HG03095 (cell line): ENCODE results near the gene SWAP70.
"Not testable (repeated sequence)": the region's sequence is repeated elsewhere in the genome, so short reads cannot be mapped to it uniquely, and the experiment has no call there.

Experiments used
- ATAC-seq: cut with Tn5 transposase; IDR thresholded peaks from one replicate; pipeline ENCODE4 v1.9.1; 2021; ENCODE audit warnings: moderate library complexity; ENCODE audit not compliant: unreplicated experiment

SWAP70 gene

DNA sequence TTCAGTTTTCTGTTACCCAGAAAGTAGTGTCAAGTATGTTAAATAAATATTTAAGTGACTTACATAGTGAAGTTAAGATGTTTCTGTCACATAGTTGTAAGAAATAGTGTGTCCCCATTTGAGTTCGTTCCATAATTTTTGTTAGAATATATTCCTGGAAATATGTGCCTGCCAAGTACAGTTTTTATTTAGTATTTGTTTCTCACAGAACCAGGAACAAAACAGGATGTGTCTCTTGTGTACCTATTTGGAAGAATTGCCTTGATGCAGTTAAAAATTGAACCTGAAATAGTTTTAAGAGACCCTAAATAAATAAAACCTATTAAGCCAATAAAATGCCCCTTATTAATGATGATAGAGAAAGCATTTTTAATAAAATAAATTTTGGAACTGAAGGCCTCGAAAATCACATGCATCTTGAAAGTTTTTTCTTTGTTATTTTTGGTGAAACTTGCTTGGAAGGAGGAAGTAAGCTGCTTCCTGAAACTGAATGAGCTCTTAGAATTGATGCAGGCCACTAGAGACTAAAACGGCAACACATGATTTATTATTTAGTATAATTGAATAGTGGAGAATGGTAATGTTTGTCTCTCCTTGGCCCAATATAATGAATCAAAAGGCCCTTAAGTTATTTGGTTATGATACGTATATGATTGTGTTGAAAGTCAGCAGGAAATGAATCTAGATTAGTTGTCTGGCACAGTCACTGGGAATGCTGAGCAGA is 55.9 kb downstream of the SWAP70 start:
- no peak for ATAC-seq

DNA sequence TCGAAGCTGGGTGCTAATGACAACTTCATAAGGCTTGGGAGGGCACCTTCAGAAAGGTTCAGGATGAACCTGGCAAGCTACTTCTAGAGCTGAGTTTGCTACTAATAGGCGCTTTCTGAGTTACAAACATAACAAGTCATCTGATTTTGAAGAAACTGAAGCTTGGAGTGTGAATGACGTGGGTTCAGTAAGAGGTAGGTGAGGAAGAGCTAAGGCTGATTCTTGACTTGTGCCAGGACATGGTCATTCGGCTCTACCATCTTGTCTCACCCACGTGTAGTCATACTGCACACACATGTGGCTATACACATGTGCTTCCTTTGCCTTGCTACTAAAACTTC is 56.4 kb downstream of the SWAP70 start:
- no peak for ATAC-seq

DNA sequence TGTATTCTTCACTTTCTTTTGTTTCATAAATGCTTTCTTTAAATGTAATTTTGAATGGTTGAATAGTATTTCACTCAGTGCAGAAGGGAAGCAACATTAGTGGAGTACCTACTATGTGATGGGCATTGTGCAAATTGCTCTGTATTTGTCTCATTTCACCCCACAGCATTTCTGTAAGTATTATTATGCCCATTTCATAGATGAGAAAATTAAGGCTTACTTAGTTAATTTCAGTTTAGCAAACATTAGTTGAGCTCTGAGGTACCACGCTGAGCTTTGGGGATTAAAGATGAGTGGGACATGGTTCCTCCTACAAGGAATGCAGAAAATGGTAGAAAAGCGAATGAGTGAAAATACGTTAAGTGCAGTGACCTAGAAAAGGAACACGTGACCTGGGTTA is 58.1 kb downstream of the SWAP70 start:
- no peak for ATAC-seq

DNA sequence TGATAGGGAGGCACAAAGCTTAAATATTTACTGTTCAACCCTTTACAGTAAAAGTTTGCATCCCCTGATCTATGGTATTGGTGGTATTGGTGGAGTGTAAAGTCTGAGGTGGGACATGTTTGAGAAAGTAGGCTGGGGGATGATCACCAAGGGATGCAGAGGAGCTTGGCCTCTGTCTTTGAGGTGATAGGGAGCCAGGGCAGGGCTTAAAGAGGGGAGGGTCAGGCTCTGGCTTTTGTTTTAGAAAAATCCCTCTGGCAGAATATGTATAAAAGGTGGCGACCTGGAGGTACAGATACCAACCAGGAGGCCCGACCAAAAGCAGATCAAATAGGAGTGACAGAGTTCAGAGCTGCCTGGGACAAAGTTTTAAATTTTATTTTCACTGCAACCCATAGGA is 59.0 kb downstream of the SWAP70 start:
- no peak for ATAC-seq

DNA sequence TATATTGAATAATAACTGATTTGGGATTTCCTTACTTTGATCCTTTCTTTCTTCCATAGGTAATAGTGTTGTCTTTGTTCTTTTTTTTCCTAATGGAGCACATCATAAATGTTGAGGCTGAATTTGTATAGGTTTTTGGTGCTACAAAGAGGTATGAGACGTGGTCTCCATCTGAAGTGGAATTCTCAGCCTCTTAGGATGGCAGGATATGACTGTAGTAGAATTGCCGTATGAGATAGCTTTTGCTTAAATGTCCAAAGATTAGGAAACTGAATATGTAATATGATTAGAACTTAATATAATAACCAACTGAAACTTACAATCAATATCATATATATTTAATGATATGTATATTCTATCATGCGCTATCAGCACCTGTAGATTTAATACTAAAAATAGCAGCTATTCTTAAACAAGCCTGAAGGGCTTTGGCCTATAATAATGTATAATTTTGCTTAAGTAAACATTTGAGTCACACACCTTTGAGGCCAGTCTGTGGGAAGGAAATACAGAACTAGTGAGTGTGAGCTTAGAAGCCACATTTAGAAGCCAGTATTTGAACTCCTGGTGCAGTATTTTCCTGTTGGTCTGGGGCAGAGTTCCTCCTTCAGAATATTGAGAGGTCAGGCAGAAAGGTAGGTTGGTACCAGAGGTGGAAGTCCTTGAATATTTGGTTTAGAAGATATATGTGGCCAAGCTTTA is 62.6 kb downstream of the SWAP70 start:
- no peak for ATAC-seq

DNA sequence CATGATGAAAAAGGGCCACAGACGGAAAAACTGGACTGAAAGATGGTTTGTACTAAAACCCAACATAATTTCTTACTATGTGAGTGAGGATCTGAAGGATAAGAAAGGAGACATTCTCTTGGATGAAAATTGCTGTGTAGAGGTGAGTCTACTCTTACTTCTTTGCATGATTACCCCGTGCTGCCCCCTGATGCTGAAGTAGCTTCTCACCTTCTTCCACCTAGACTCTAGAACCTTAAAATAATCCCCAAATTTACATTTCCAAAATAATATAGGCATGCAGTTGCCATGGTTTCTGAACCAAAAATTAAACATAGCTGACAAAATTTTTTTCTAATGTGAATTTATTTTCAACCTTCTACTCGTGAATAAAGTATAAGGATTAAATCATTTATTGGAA is 64.2 kb downstream of the SWAP70 start:
- no peak for ATAC-seq

DNA sequence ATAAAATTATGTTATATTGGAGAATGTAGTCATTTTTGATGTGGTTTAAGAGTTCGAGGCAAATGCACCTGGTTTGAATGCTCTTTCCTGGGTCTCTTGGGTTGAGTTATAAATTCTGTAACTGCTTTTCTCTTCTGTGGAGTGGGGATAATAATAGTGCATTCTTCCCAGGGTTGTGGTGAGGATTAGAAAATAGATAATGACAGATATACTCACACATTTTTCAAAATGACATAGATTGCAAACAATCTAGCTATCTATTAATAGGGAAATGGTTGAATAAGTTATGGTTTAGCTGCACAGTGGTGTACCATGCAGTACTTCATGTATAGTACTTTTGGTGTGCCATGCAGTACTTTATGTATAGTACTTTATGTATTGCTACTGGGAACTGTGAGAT is 67.4 kb downstream of the SWAP70 start:
- no peak for ATAC-seq

DNA sequence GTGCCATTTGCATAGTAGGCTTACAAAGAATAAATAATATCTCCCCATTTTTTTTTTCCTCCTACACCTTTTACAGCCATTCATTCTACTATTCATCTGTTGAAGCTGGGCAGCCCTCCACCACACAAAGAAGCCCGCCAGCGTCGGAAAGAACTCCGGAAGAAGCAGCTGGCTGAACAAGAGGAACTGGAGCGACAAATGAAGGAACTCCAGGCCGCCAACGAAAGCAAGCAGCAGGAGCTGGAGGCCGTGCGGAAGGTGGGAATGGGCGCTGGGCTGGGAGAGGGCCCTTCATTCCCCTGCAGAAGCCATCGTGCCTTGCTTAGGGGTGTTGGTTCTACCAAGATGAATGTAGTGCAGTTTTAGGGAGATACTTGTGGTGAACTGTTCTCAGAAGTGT is 68.6 kb downstream of the SWAP70 start:
- no peak for ATAC-seq

DNA sequence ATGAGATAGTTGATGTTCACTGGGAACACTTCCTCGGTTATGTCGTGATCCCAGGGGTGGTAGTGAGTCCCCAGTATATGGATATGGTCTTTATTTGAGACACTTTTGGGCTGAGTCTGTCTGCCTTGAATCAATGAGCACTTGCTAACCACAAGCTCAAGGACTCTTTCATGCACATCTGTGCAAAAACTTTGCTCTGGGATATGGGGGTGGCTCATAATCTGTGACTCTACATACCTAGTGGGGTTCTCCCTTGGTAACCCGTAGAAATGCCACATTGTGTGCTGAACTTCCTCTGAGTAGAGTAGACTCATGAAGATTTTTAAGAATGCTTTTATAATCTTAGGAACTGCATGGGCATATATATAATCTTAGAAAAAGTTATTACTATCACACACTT is 69.3 kb downstream of the SWAP70 start:
- no peak for ATAC-seq

DNA sequence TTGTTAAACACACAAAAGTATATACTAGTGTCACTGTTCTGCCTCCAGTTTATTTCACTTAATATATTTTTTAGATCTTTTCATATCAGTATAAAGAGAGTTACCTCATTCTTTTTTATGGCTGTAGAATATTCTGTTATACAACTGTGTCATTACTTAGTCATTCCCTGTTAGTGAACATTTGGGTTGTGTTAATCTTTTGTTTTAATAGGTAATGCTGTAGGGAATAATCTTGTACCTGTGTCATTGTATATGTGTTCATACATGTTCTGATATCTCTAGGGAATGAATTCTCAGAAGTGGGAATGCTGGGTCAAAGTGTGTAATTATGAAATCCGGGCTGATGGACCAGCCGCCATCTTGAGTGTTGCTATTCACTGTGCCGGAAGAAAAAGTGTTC is 71.4 kb downstream of the SWAP70 start:
- ATAC-seq = no peak

DNA sequence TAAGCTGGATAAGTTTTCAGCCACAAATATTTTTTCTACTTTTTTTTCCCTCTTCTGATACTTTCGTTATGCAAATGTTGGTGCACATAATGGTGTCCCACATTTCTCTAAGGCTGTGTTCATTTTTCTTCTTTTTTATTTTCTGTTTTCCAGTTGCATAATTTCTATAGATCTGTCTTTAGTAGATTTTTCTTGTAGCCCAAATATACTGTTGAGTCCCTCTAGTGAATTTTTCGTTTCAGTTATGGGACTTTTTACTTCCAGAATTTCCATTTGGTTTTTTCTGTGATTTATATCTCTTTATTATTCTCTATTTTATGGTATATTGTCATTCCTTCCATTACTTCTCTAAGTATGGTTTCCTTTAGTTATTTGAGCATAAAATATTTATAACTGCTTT is 72.0 kb downstream of the SWAP70 start:
- no peak for ATAC-seq

DNA sequence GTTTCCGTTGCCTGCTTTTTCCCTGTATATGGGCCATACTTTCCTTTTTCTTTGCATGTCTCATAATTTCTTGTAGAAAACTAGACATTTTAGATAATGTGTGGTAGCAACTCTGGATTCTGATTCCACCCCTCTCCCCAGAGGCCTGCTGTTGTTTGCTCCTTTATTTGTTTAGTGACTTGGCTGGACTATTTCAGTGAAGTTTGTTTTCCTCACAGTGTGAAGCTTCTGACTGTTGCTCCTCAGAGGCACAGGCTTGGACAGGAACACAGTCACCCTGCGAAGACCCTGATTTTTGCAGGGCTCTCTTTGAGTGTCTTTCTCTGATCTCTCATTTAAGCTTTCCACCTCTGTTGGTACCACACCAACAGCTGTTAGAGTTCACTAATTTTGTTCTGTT is 72.5 kb downstream of the SWAP70 start:
- no peak for ATAC-seq

DNA sequence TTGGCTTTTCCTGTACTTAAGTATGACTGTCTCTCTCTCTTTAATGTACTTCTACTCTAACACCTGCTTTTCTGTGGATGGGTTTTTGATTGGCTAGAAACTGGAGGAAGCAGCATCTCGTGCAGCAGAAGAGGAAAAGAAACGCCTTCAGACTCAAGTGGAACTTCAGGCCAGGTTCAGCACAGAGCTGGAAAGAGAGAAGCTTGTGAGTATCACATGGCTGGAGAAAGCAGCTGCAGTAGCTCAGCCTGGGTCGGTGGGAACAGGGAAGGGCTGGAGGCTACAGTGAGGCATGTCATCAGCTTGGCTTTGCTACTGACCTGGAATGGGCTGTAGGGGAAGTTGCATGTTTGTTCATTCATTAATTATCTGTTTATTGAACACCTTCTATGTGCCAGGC is 74.2 kb downstream of the SWAP70 start:
- no peak for ATAC-seq

DNA sequence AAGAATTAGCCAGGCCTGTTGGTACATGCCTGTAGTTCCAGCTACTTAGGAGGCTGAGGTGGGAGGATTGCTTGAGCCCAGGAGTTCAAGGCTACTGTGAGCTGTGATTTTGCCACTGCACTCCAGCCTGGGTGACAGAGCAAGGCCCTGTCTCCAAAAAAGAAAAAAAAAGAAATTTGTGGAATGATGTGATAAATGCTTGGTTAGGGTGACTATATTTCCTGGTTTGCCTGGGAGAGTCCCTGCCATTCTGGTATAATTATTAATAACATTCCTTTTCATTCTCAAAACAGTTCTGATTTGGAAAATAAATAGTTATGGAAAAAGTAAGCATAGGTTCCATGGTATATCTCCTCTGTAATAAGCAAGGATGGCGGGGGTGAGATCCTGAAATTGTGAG is 74.8 kb downstream of the SWAP70 start:
- no peak for ATAC-seq

DNA sequence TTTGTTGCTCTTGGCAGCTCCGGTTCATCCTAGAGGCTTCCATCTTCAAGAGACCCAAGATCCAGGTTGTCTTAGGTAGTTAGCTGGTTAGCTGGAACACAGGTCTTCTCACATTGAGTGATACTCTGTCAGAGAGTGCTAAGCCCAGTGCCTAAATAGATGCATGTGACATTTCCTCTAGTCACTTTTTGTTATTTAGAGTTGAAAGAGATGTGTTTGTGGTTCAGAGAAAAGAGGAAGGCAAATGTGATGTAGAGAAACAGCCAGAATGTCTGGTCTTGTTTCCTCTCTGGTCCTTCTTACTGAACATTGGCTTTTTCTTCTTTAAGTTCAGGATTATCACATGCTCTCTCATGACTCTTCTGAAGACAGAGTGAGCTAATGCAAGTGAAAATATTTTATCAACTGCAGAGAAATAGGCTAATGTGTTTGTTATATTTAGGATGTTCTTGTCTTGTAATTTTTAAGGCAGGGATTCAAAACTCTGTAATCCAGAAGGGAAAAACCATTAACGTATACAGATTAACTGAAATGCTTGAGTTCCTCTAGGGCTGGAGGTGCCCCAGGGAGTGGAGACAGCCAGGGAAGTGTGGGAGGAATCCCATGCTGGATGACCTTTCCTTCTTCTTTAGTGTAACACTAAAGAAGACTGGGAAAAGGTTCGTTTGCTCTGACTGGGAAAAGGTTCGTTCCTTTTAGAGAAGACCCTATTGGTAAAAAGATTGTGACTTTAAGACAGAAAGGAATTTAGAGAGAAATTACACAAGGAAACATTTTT is 75.4 kb downstream of the SWAP70 start:
- peak; percentile 78 for ATAC-seq

DNA sequence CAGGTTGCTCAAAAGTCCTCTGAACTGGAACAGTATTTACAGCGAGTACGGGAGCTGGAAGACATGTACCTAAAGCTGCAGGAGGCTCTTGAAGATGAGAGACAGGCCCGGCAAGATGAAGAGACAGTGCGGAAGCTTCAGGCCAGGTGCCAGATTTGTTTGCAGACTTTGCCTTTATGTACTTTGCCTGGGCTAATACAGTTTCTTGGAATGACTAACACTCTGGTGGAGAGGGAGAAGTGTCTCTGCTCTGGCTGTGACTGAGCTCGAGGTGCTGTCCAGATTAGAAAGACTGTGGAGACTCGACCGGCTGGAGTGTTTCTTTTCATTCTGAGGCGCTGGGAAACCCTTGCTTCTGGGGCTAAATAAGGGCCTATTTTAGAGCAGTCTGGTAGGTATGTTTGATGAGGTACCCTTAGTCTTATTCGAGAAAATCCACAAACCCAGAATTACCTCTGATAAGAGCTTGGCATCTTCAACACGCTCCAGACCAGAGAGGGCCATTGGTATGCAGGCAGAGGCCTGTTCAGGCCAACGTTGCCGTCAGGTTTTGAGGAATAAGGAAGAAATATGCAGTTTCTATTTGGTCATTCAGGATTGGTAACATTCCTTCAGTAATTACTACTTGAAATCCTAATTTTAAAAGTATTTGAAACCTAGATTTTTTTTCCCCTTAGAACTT is 76.5 kb downstream of the SWAP70 start:
- ATAC-seq = no peak

DNA sequence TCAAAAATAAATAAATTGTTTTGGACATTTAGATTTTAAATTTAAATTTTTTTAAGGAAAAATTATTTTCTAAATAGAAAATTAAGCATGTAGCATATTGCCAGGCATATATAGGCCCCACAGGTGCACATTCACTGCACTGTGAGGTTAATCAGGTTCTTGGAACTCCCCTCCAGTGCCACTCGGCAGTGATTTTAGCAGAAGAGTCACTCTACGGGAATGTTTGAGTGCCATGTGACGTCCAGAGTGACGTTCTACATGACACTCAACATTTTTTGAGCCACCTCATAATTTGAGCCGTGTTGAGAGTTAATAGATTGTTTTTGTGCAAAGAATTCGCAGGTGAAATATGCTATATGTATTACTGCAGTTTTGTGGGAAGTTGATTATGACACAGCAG is 77.4 kb downstream of the SWAP70 start:
- ATAC-seq = no peak

DNA sequence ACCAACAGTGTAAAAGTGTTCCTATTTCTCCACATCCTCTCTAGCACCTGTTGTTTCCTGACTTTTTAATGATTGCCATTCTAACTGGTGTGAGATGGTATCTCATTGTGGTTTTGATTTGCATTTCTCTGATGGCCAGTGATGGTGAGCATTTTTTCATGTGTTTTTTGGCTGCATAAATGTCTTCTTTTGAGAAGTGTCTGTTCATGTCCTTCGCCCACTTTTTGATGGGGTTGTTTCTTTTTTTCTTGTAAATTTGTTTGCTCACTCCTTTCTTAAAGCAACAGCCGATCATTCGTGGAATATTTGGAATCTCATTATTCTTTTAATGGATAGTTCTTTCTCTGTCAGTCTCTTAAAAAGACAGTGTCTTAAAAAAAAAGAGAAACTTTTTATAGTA is 79.6 kb downstream of the SWAP70 start:
- not testable (repeated sequence) for ATAC-seq

DNA sequence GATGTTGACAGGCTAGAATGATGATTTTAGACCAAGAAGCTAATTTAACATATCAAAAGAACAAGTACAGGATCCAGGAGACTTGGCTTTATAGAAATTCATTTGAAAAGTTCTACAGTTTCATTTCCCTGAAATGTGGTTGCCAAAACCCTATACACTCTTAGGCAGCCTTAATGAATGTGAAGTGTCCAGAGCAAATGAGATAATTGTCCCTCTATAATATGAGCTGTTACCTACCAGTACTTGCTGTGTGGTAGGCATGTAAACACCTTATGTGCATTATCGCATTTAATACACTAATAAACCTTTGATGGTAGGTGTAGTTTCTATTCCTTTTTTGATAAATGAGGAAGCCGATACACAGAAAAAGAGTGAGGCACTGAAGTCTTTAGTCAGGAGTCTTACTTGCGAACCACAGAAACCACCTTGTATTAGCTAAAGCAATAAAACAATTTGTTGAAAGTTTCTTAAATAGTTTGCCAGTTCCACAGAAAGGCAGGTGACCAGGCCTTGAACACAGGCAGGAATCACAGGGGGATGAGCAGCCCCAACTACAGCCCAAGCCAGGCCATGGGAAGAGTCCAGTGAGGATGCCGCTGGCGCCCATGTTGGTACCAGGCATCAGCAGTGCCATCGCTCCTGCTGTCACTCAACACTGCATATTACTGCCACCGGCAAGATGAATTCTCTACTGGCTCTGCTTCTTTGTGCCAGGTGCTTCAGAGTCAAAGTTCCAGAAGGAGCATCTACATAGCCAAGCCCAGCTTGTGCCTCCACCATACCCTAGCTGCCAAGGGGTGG is 81.7 kb downstream of the SWAP70 start:
- peak; percentile 53 for ATAC-seq

DNA sequence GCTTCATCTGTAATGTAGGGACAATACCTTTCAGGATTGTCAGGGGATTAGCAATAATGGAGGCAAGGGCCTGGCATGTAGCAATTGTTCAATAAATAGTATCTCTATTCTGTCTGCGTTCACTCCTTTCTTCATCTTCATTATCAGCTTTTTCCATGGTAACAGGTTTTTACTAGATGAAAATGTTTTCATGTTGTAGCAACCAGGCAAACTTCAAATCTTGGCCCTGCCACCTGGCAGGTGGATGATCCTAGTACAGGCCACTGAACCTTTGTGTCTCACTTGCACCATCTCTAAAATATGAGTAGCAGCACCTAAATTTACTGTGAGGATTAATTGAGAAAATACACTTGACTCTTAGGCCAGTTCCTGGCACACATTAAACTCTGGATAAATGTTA is 83.4 kb downstream of the SWAP70 start:
- no peak for ATAC-seq

DNA sequence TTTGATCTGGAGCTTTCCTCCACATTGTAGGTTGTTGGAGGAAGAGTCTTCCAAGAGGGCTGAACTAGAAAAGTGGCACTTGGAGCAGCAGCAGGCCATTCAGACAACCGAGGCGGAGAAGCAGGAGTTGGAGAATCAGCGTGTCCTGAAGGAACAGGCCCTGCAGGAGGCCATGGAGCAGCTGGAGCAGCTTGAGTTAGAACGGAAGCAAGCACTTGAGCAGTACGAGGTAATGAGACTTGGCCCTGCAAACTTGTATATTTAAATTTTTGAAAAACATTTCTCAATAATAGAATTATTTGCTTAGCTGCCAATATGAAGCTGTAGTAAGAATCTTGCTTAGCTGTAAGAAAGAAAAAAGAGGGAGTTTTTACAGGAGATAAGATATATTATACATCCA is 84.0 kb downstream of the SWAP70 start:
- no peak for ATAC-seq
